ENCODE measurements around the gene LDB2. TPM values are rescaled to one million over a fixed set of nuclear protein-coding genes. Genes with fewer than 3 reads are reported as not detected.
"Not testable (repeated sequence)": the region's sequence is repeated elsewhere in the genome, so short reads cannot be mapped to it uniquely, and the experiment has no call there.

The LDB2 gene
- total and polyA plus RNA-seq, 3 experiments from 2014 or later: not detected

- no peak for DNase-seq
- Histone ChIP-seq H3K4me3 (ENCODE audit: low read length) (no peak overlapping the region), H3K9me3 (ENCODE audit: low read length) (no peaks in the 10 kb centered on the region), H3K4me1 (ENCODE audit: insufficient read depth, low read length) (no peaks in the 10 kb centered on the region), H3K27me3 (ENCODE audit: insufficient read depth, low read length, poor library complexity, severe bottlenecking) (no peaks in the 10 kb centered on the region), H3K27ac (ENCODE audit: low read depth, low read length) (no peak overlapping the region), H3K36me3 (ENCODE audit: insufficient read depth, low read length) (no peaks in the 10 kb centered on the region)
- no peaks in the 10 kb centered on the region for H3K36me3 Mint-ChIP-seq
- no peak overlapping the region for H3K27ac Mint-ChIP-seq
- no peaks in the 10 kb centered on the region for H3K27me3 Mint-ChIP-seq
- POLR2A ChIA-PET: no interaction called here
- H3K9me3 Mint-ChIP-seq: peaks cover 0 to 7% (median 4%) of the 10 kb centered on the region in 5 donors
- CTCF ChIA-PET: no interaction called here
- no peaks in the 10 kb centered on the region for H3K4me1 Mint-ChIP-seq
- H3K4me3 Mint-ChIP-seq: no peak overlapping the region
Observed at GRCh38 chr4:16579866-16580265, 318.6 kb downstream of the LDB2 start.

GRCh38 chr4:16577177-16577576 lies 321.3 kb downstream of the LDB2 start:
- H3K4me1 Mint-ChIP-seq: no peaks in the 10 kb centered on the region
- POLR2A ChIA-PET: no interaction called here
- Histone ChIP-seq H3K36me3 (ENCODE audit: insufficient read depth, low read length) (no peaks in the 10 kb centered on the region), H3K9me3 (ENCODE audit: low read length) (no peaks in the 10 kb centered on the region), H3K4me1 (ENCODE audit: insufficient read depth, low read length) (no peaks in the 10 kb centered on the region), H3K27me3 (ENCODE audit: insufficient read depth, low read length, poor library complexity, severe bottlenecking) (no peaks in the 10 kb centered on the region), H3K4me3 (ENCODE audit: low read length) (no peak overlapping the region), H3K27ac (ENCODE audit: low read depth, low read length) (no peak overlapping the region)
- no peak for DNase-seq
- no peak overlapping the region for H3K4me3 Mint-ChIP-seq
- H3K27me3 Mint-ChIP-seq: peaks cover 0 to 3% of the 10 kb centered on the region in 2 donors
- H3K36me3 Mint-ChIP-seq: no peaks in the 10 kb centered on the region
- CTCF ChIA-PET: no interaction called here
- H3K9me3 Mint-ChIP-seq: peaks cover 0 to 6% (median 3%) of the 10 kb centered on the region in 5 donors
- no peak overlapping the region for H3K27ac Mint-ChIP-seq

DNA sequence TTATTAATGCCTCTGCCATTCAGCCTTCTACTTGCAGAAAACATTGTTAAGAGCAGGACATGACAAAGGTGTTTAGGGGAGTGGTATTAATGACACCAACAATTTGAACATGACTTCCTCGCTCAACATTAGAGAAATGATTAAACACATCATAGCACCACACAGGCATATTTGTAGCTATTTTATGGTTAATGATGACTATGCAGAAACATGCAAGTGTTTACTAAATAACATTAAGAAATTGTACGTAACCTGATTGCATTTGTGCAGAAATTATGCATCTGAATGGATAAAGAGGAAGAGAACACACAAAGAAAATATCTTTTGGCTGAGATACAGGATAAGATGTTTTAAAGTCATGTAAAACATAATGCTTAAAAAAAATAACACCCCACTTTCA lies 323.5 kb downstream of the LDB2 start:
- H3K27me3 Mint-ChIP-seq: peaks cover 0 to 3% of the 10 kb centered on the region in 2 donors
- no peak overlapping the region for H3K27ac Mint-ChIP-seq
- H3K4me1 ChIP-seq (ENCODE audit: insufficient read depth, low read length): no peaks in the 10 kb centered on the region
- H3K4me3 ChIP-seq (ENCODE audit: low read length): no peak overlapping the region
- H3K4me1 Mint-ChIP-seq: no peaks in the 10 kb centered on the region
- H3K9me3 ChIP-seq (ENCODE audit: low read length): no peaks in the 10 kb centered on the region
- ChIA-PET POLR2A (no interaction called here), CTCF (no interaction called here)
- H3K36me3 ChIP-seq (ENCODE audit: insufficient read depth, low read length): no peaks in the 10 kb centered on the region
- DNase-seq: no peak
- H3K9me3 Mint-ChIP-seq: peaks cover 0 to 6% (median 4%) of the 10 kb centered on the region in 5 donors
- no peaks in the 10 kb centered on the region for H3K36me3 Mint-ChIP-seq
- no peak overlapping the region for H3K4me3 Mint-ChIP-seq
- H3K27ac ChIP-seq (ENCODE audit: low read depth, low read length): no peak overlapping the region
- no peaks in the 10 kb centered on the region for H3K27me3 ChIP-seq (ENCODE audit: insufficient read depth, low read length, poor library complexity, severe bottlenecking)

- Mint-ChIP-seq H3K27ac (no peak overlapping the region), H3K4me1 (no peaks in the 10 kb centered on the region)
- CTCF ChIA-PET: no interaction called here
Observed at GRCh38 chr4:16573739-16574138, 324.7 kb downstream of the LDB2 start.

GRCh38 chr4:16573206-16573605 lies 325.2 kb downstream of the LDB2 start:
- Histone ChIP-seq H3K4me1 (ENCODE audit: insufficient read depth, low read length) (no peaks in the 10 kb centered on the region), H3K36me3 (ENCODE audit: insufficient read depth, low read length) (no peaks in the 10 kb centered on the region), H3K27me3 (ENCODE audit: insufficient read depth, low read length, poor library complexity, severe bottlenecking) (no peaks in the 10 kb centered on the region), H3K4me3 (ENCODE audit: low read length) (no peak overlapping the region), H3K9me3 (ENCODE audit: low read length) (no peaks in the 10 kb centered on the region), H3K27ac (ENCODE audit: low read depth, low read length) (no peak overlapping the region)
- no peaks in the 10 kb centered on the region for H3K36me3 Mint-ChIP-seq
- peaks cover 0 to 6% (median 4%) of the 10 kb centered on the region in 5 donors for H3K9me3 Mint-ChIP-seq
- peaks cover 0 to 3% of the 10 kb centered on the region in 2 donors for H3K27me3 Mint-ChIP-seq
- no peak overlapping the region for H3K4me3 Mint-ChIP-seq
- no peak for DNase-seq
- POLR2A ChIA-PET: no interaction called here
- CTCF ChIA-PET: no interaction called here
- H3K4me1 Mint-ChIP-seq: no peaks in the 10 kb centered on the region
- no peak overlapping the region for H3K27ac Mint-ChIP-seq

More at GRCh38 chr4:16573739-16574138, 324.7 kb downstream of the LDB2 start:
- Histone ChIP-seq H3K4me3 (ENCODE audit: low read length) (no peak overlapping the region), H3K4me1 (ENCODE audit: insufficient read depth, low read length) (no peaks in the 10 kb centered on the region), H3K27me3 (ENCODE audit: insufficient read depth, low read length, poor library complexity, severe bottlenecking) (no peaks in the 10 kb centered on the region), H3K9me3 (ENCODE audit: low read length) (no peaks in the 10 kb centered on the region), H3K36me3 (ENCODE audit: insufficient read depth, low read length) (no peaks in the 10 kb centered on the region), H3K27ac (ENCODE audit: low read depth, low read length) (no peak overlapping the region)
- Mint-ChIP-seq H3K27me3 (peaks cover 0 to 3% of the 10 kb centered on the region in 2 donors), H3K4me3 (no peak overlapping the region), H3K9me3 (peaks cover 0 to 6% (median 4%) of the 10 kb centered on the region in 5 donors), H3K36me3 (no peaks in the 10 kb centered on the region)
- POLR2A ChIA-PET: no interaction called here
- no peak for DNase-seq

DNA sequence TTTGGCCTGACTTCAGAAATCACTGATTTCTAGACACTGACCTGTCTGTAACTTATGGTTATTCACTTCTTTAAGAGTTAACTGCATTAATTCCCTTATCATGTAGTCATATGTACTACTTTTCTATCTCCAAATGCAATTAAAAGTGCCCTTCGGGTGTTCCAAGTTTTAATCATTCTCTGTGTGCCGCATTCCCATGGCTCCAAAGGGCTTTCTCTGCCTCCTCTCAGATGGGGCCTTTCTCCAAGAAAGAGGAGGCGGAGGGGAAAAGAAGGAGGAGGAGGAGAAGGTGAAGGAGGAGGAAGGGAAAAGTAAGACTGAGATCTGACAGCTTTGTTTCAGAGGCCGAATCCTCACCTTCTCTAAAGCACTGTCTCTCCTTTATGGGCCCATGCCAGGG lies 325.8 kb downstream of the LDB2 start:
- no peak overlapping the region for H3K4me3 Mint-ChIP-seq
- Histone ChIP-seq H3K4me3 (ENCODE audit: low read length) (no peak overlapping the region), H3K36me3 (ENCODE audit: insufficient read depth, low read length) (no peaks in the 10 kb centered on the region), H3K9me3 (ENCODE audit: low read length) (no peaks in the 10 kb centered on the region), H3K27me3 (ENCODE audit: insufficient read depth, low read length, poor library complexity, severe bottlenecking) (no peaks in the 10 kb centered on the region), H3K4me1 (ENCODE audit: insufficient read depth, low read length) (no peaks in the 10 kb centered on the region), H3K27ac (ENCODE audit: low read depth, low read length) (no peak overlapping the region)
- H3K27ac Mint-ChIP-seq: no peak overlapping the region
- H3K36me3 Mint-ChIP-seq: no peaks in the 10 kb centered on the region
- DNase-seq: no peak
- no peaks in the 10 kb centered on the region for H3K4me1 Mint-ChIP-seq
- ChIA-PET POLR2A (no interaction called here), CTCF (no interaction called here)
- peaks cover 0 to 6% (median 4%) of the 10 kb centered on the region in 5 donors for H3K9me3 Mint-ChIP-seq
- H3K27me3 Mint-ChIP-seq: peaks cover 0 to 3% of the 10 kb centered on the region in 2 donors

- Mint-ChIP-seq H3K27ac (no peak overlapping the region), H3K36me3 (no peaks in the 10 kb centered on the region)
Observed at GRCh38 chr4:16572161-16572560, 326.3 kb downstream of the LDB2 start.

DNA sequence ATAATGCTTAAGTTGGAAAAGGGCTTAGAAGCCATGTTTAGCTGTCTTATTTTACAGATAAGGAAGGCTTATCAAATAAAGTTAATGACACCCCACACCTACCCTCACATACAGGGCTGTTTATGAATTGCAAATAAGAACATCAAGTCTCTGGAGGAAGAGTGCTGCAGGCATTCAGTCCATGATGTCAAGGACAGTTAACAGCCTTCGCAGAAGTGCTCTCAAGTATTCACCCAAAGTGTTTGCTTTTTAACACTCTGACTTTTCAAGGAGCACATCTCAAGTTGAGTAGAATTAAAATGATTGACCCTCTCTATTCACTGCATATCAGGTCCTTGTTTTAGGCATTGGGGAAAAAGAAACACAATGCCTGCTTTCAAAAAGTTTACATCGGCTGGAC lies 328.7 kb downstream of the LDB2 start:
- no peak overlapping the region for H3K27ac Mint-ChIP-seq

More at GRCh38 chr4:16572161-16572560, 326.3 kb downstream of the LDB2 start:
- Histone ChIP-seq H3K36me3 (ENCODE audit: insufficient read depth, low read length) (no peaks in the 10 kb centered on the region), H3K4me3 (ENCODE audit: low read length) (no peak overlapping the region), H3K4me1 (ENCODE audit: insufficient read depth, low read length) (no peaks in the 10 kb centered on the region), H3K9me3 (ENCODE audit: low read length) (no peaks in the 10 kb centered on the region), H3K27ac (ENCODE audit: low read depth, low read length) (no peak overlapping the region), H3K27me3 (ENCODE audit: insufficient read depth, low read length, poor library complexity, severe bottlenecking) (no peaks in the 10 kb centered on the region)
- DNase-seq: no peak
- Mint-ChIP-seq H3K9me3 (peaks cover 0 to 6% (median 4%) of the 10 kb centered on the region in 5 donors), H3K4me3 (no peak overlapping the region), H3K4me1 (no peaks in the 10 kb centered on the region), H3K27me3 (peaks cover 0 to 4% of the 10 kb centered on the region in 2 donors)
- ChIA-PET POLR2A (no interaction called here), CTCF (no interaction called here)

GRCh38 chr4:16557316-16557715 lies 341.1 kb downstream of the LDB2 start:
- H3K9me3 Mint-ChIP-seq; H3K36me3 ChIP-seq (ENCODE audit: insufficient read depth, low read length); H3K27ac ChIP-seq (ENCODE audit: low read depth, low read length); H3K9me3 ChIP-seq (ENCODE audit: low read length); H3K27me3 ChIP-seq (ENCODE audit: insufficient read depth, low read length, poor library complexity, severe bottlenecking); H3K4me1 Mint-ChIP-seq; H3K4me3 ChIP-seq (ENCODE audit: low read length); H3K27ac Mint-ChIP-seq; H3K4me1 ChIP-seq (ENCODE audit: insufficient read depth, low read length); CTCF ChIA-PET; H3K4me3 Mint-ChIP-seq; H3K27me3 Mint-ChIP-seq; DNase-seq; POLR2A ChIA-PET; H3K36me3 Mint-ChIP-seq: not testable (repeated sequence)

More for the DNA sequence above, 328.7 kb downstream of the LDB2 start:
- H3K36me3 Mint-ChIP-seq: no peaks in the 10 kb centered on the region
- H3K4me1 Mint-ChIP-seq: no peaks in the 10 kb centered on the region
- H3K4me3 ChIP-seq (ENCODE audit: low read length): no peak overlapping the region
- peaks cover 0 to 3% (median 0%) of the 10 kb centered on the region in 5 donors for H3K9me3 Mint-ChIP-seq
- H3K4me3 Mint-ChIP-seq: no peak overlapping the region
- H3K36me3 ChIP-seq (ENCODE audit: insufficient read depth, low read length): no peaks in the 10 kb centered on the region
- no peak overlapping the region for H3K27ac ChIP-seq (ENCODE audit: low read depth, low read length)
- CTCF ChIA-PET: no interaction called here
- POLR2A ChIA-PET: no interaction called here
- H3K4me1 ChIP-seq (ENCODE audit: insufficient read depth, low read length): no peaks in the 10 kb centered on the region
- no peaks in the 10 kb centered on the region for H3K27me3 ChIP-seq (ENCODE audit: insufficient read depth, low read length, poor library complexity, severe bottlenecking)
- no peaks in the 10 kb centered on the region for H3K9me3 ChIP-seq (ENCODE audit: low read length)
- DNase-seq: no peak
- H3K27me3 Mint-ChIP-seq: peaks cover 0 to 4% of the 10 kb centered on the region in 2 donors

All from CD8-positive, alpha-beta memory T cell (primary cell).